Endodermal cell (in vitro differentiated cells): ENCODE data around the gene KBTBD13. TPM values are rescaled to one million over a fixed set of nuclear protein-coding genes. Genes with fewer than 3 reads are reported as not detected.
A peak's percentile ranks its signal among the peaks of the same experiment; 100 is the strongest.
"Not testable (repeated sequence)": the region's sequence is repeated elsewhere in the genome, so short reads cannot be mapped to it uniquely, and the experiment has no call there.

Source experiments
- DNase-seq: peaks from one replicate; pipeline ENCODE4 v3.0.0-alpha.2; 2017
- H3K27ac ChIP-seq: 2 replicates; pipeline ENCODE4 v1.5.1; 2013; ENCODE audit warnings: mild to moderate bottlenecking, low read depth, low read length, moderate library complexity
- H3K27me3 ChIP-seq: 2 replicates; pipeline ENCODE4 v1.6.1; 2013; ENCODE audit warnings: mild to moderate bottlenecking, low read length, moderate library complexity; ENCODE audit not compliant: insufficient read depth, control insufficient read depth, poor library complexity, severe bottlenecking
- H3K36me3 ChIP-seq: 2 replicates; pipeline ENCODE4 v1.7.0; 2013; ENCODE audit warnings: mild to moderate bottlenecking, low read length, moderate library complexity; ENCODE audit not compliant: control insufficient read depth, insufficient read depth
- H3K4me1 ChIP-seq: one replicate; pipeline ENCODE4 v1.7.0; 2013; ENCODE audit warnings: low read length; ENCODE audit not compliant: control insufficient read depth, insufficient read depth
- H3K4me3 ChIP-seq: 2 replicates; pipeline ENCODE4 v1.5.1; 2013; ENCODE audit warnings: mild to moderate bottlenecking, low read length, moderate library complexity
- H3K9ac ChIP-seq: 2 replicates; pipeline ENCODE4 v1.6.1; 2013; ENCODE audit warnings: mild to moderate bottlenecking, low read length, moderate library complexity; ENCODE audit not compliant: poor library complexity, severe bottlenecking; ENCODE audit errors: extremely low read depth
- H3K9me3 ChIP-seq: 2 replicates; pipeline ENCODE4 v1.6.1; 2013; ENCODE audit warnings: mild to moderate bottlenecking, low read length, moderate library complexity; ENCODE audit not compliant: control insufficient read depth
- H3K27ac Mint-ChIP-seq: 2 replicates; pipeline ENCODE4 v1.8.0; 2020; ENCODE audit warnings: mixed read lengths
- H3K27me3 Mint-ChIP-seq: 2 replicates; pipeline ENCODE4 v1.8.0; 2021; ENCODE audit warnings: mild to moderate bottlenecking, mixed read lengths; ENCODE audit not compliant: insufficient read depth
- H3K36me3 Mint-ChIP-seq: 2 replicates; pipeline ENCODE4 v1.8.0; 2020; ENCODE audit warnings: low read depth, mixed read lengths
- H3K4me1 Mint-ChIP-seq: 2 replicates; pipeline ENCODE4 v1.8.0; 2020; ENCODE audit warnings: mixed read lengths
- H3K4me3 Mint-ChIP-seq: 2 replicates; pipeline ENCODE4 v1.8.0; 2020; ENCODE audit warnings: mild to moderate bottlenecking, moderate library complexity, mixed read lengths
- H3K9me3 Mint-ChIP-seq: 2 replicates; pipeline ENCODE4 v1.8.0; 2020; ENCODE audit warnings: mild to moderate bottlenecking, mixed read lengths
- CTCF ChIP-seq: fragments of 200-600 bp; sonication (generic); conservative IDR thresholded peaks from 2 replicates; pipeline ENCODE4 v1.5.0; 2021; ENCODE audit warnings: antibody characterized with exemption, mild to moderate bottlenecking
- WGBS, 2 experiments: methylation state at CpG; one replicate each; pipeline versions ENCODE4 v1.1.5 to v1.1.7; 2013; ENCODE audit warnings: missing lambda C conversion rate in 2 of 2, mixed read lengths in 1 of 2; ENCODE audit not compliant: insufficient coverage in 1 of 2, insufficient read length in 1 of 2; 5-methylcytosine and 5-hydroxymethylcytosine counted together
- total RNA-seq, 2 donors: library from RNA; stranded (reverse); fragmentation: NEBNext Ultra II Directional in 1 of 2; extraction: Animal tissue kit (Norgen Biotek cat#: 25700) in 1 of 2; gene quantifications; 2 replicates in 1 of 2; 3 replicates in 1 of 2; pipeline ENCODE4 v1.2.1, GENCODE V29; 2021

Gene KBTBD13
- total RNA-seq, 2 donors from 2014 or later, result not detected

GRCh38 chr15:65096481-65097385, 20.2 kb downstream of the KBTBD13 start:
- 89 to 90% methylated on average over 3 to 6 of the region's 6 CpGs for WGBS, 2 experiments
- Mint-ChIP-seq H3K4me3 (no peak overlapping the region), H3K36me3 (peaks cover 15% of the 10 kb centered on the region), H3K9me3 (no peaks in the 10 kb centered on the region), H3K4me1 (peaks cover 3% of the 10 kb centered on the region), H3K27me3 (no peaks in the 10 kb centered on the region), H3K27ac (no peak overlapping the region)
- no peak overlapping the region for H3K4me3 ChIP-seq
- H3K27ac ChIP-seq, result no peak overlapping the region
- H3K27me3 ChIP-seq, result no peaks in the 10 kb centered on the region
- H3K36me3 ChIP-seq, result peaks cover 28% of the 10 kb centered on the region
- H3K9me3 ChIP-seq, result no peaks in the 10 kb centered on the region
- no peak for TF ChIP-seq CTCF
- no peak overlapping the region for H3K9ac ChIP-seq
- peak; percentile 22 for DNase-seq
- no peaks in the 10 kb centered on the region for H3K4me1 ChIP-seq

GRCh38 chr15:65097651-65098263, 21.2 kb downstream of the KBTBD13 start:
- TF ChIP-seq CTCF, result no peak
- no peak overlapping the region for H3K27ac ChIP-seq
- H3K27me3 ChIP-seq, result no peaks in the 10 kb centered on the region
- H3K36me3 ChIP-seq, result peaks cover 28% of the 10 kb centered on the region
- peak; percentile 20 for DNase-seq
- no peak overlapping the region for H3K27ac Mint-ChIP-seq
- peaks cover 15% of the 10 kb centered on the region for H3K36me3 Mint-ChIP-seq
- H3K4me3 Mint-ChIP-seq, result no peak overlapping the region
- H3K27me3 Mint-ChIP-seq, result no peaks in the 10 kb centered on the region
- H3K4me1 Mint-ChIP-seq, result peaks cover 4% of the 10 kb centered on the region
- 97 to 100% methylated on average over 5 to 7 of the region's 7 CpGs for WGBS, 2 experiments
- H3K4me3 ChIP-seq, result no peak overlapping the region
- H3K4me1 ChIP-seq, result no peaks in the 10 kb centered on the region
- no peaks in the 10 kb centered on the region for H3K9me3 Mint-ChIP-seq
- no peaks in the 10 kb centered on the region for H3K9me3 ChIP-seq
- no peak overlapping the region for H3K9ac ChIP-seq

GRCh38 chr15:65099336-65099735, 22.8 kb downstream of the KBTBD13 start:
- no peaks in the 10 kb centered on the region for H3K9me3 Mint-ChIP-seq
- peaks cover 4% of the 10 kb centered on the region for H3K4me1 Mint-ChIP-seq
- 90 to 97% methylated on average over 5 of the region's 5 CpGs for WGBS, 2 experiments
- Histone ChIP-seq H3K27ac (no peak overlapping the region), H3K9me3 (no peaks in the 10 kb centered on the region), H3K4me3 (no peak overlapping the region), H3K4me1 (no peaks in the 10 kb centered on the region), H3K27me3 (no peaks in the 10 kb centered on the region), H3K36me3 (peaks cover 28% of the 10 kb centered on the region), H3K9ac (no peak overlapping the region)
- no peak for TF ChIP-seq CTCF
- peak; percentile 4 for DNase-seq
- peaks cover 15% of the 10 kb centered on the region for H3K36me3 Mint-ChIP-seq
- no peak overlapping the region for H3K4me3 Mint-ChIP-seq
- H3K27ac Mint-ChIP-seq, result no peak overlapping the region
- H3K27me3 Mint-ChIP-seq, result peaks cover 3% of the 10 kb centered on the region

GRCh38 chr15:65099801-65100200, 23.3 kb downstream of the KBTBD13 start:
- not testable (repeated sequence) for H3K4me1 ChIP-seq, H3K27ac ChIP-seq, H3K27me3 Mint-ChIP-seq, H3K27ac Mint-ChIP-seq, H3K4me3 ChIP-seq, H3K9me3 Mint-ChIP-seq, H3K4me3 Mint-ChIP-seq, H3K4me1 Mint-ChIP-seq, H3K27me3 ChIP-seq, H3K9me3 ChIP-seq, H3K9ac ChIP-seq
- peaks cover 15% of the 10 kb centered on the region for H3K36me3 Mint-ChIP-seq
- DNase-seq, result peak; percentile 3
- WGBS, 2 experiments, result 94 to 100% methylated on average over 9 to 10 of the region's 10 CpGs
- H3K36me3 ChIP-seq, result peaks cover 28% of the 10 kb centered on the region
